EH (cell line): ENCODE data around the gene MRPS35.

ENCODE experiments used
- DNase-seq: peaks from one replicate; pipeline ENCODE4 v3.0.0-alpha.2; 2015; ENCODE audit warnings: low read depth

MRPS35 gene

DNA sequence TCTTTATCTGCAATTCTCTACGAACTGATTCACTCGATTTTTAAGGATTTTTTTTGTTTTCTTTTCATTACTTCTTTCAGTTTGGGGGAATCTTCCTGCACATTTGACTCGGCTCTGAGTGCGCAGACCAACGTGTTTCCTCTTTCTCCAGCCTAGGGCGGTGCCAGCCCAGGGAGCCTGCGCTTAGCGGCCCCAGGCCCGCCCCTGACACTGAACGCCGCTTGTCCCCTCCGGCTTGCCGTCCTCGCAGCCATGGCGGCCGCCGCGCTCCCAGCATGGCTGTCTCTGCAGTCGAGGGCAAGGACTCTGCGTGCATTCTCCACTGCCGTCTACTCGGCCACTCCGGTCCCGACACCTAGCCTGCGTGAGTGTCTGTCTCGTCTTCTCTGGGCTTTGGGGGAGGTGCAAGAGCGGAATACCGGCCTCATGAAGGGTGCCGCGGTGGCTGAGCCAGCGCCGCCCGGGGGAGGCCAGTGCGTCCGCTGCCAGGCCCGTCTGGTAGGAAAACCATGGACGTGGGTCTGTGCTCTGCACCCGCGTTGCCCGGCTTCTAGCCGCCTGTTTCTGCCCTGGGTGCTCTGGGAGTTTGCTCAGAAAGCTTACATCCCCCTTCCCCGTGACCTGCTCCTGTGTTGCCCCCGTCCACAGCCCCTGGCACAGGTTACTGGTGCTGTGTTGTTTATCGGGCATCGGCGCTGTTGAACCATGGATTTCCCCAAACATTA is at the start of gene MRPS35:
Gene MRPS35, plus strand, starts transcription at position 241 of the 725 bp plus-strand sequence. Its CDS starts 12 bp downstream, at position 253.
- DNase-seq, result peak; percentile 92

DNA sequence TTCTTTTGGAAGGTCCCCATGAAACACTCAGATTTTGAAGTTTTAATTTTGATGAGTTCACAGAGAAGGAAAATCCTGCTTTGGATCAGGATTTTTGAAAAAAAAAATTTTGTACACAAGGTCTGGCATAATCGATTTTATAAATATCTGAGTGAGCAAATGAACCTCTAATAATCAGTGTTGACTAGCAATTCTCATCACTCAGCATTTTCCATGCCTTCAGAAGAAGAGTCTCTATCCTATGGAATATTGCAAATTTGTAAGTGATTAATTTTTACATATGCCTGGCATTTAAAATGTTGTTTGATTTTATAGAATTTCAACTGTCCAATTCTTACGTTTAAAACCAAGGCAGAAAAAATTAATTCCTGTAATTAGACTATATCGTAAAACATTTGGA is 44.9 kb upstream of the MRPS35 start:
- DNase-seq, result no peak

DNA sequence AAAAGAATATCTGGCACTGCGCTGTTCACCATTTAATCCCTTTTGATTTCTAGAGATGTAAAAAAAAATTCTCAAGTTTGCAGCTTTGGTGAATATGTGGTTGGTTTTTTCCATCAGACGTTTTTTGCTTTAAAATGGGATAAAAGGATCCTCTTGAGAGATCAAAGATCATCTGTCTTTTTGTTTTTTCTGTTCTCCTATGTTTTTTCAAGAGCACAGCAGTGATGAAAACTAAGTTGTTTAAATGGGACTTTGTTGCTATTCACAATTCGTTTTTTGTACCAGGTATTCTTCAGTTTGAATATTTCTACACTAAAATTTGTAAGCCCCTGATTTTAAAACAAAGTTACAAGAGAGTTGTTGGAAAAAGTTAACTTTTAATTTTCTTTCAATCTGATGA is 44.1 kb upstream of the MRPS35 start:
- DNase-seq, result no peak

DNA sequence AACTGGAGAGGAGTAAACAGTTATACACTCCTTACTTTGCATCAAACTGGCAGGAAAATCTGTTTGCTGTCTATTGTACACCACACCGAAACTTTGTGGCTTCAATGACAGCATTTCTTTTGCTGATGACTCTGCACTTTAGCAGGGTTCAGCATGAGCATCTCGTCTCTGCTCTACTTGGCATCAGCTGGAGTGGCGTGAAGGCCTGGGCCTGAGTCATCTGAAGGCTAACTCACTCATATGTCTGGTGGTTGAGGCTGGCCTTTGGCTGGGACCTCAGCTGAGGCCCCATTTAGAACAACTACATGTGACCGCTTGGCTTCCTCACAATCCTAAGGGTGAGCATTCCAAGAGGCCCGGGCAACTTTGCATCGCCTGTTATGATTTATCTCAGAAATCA is 43.1 kb upstream of the MRPS35 start:
- peak; percentile 60 for DNase-seq

DNA sequence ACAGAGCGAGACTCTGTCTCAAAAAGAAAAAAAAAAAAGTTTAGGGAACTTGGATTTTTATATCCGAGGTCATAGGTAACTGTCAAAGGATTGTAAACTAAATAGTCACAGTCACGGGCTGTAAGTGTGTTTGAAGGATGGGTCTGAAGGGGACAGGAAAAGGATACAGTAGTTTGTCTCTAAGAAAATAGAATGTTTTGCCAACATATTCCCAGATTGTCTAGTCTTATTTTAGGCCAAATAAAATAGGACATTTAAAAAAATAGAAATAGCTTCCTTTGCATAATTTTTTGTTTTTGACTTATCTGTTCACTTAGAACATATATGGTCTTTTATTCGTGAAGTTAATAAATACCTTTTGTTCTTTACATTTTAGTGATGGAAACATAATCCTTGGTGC is 38.6 kb upstream of the MRPS35 start:
- no peak for DNase-seq

DNA sequence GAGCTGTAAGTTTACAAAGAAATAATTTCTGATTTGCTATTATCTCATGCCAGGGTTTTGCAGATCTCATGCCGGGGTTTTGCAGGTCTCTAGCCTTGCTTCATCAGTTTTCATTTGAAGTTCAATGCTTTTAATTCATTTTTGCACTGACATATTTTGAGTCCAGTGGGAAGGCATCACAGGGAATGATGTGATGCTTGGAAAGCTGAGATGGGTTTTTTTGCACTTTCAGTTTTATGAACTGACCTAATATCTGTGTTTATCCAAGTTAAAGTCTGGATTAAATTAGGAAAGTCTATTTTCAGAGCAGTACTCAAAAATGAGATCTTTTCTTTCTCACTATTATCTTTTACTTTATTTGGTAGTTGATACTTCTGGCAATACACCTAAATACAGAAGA is 38.0 kb upstream of the MRPS35 start:
- DNase-seq, result no peak

DNA sequence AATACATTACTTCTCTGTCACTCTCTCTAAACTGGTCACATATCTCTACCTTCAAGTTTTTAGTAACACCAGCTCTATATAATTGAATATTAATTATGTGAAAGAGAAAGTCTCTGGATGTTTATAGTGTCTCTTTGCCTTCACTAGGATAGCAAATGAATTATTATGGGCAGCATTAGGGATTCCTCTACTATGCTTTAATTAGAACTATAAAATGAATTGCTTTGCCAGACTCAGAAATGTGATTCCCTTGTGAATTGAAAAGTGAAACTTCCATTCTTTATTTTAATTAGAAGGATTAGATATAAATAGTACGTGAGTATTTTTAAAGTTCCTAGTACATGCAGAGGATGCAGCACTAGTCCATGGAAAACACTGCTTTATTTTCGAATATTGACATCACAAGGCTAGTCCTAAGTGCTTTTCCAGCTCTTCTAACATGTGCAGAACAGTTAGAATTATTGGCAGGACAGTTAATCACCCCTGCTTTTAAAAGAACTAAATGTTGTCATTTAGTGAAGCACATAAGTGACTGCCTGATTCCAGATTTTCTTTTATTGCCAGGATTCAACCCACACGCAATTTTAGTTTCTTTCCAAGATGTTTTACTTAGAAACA is 37.4 kb upstream of the MRPS35 start:
- no peak for DNase-seq

DNA sequence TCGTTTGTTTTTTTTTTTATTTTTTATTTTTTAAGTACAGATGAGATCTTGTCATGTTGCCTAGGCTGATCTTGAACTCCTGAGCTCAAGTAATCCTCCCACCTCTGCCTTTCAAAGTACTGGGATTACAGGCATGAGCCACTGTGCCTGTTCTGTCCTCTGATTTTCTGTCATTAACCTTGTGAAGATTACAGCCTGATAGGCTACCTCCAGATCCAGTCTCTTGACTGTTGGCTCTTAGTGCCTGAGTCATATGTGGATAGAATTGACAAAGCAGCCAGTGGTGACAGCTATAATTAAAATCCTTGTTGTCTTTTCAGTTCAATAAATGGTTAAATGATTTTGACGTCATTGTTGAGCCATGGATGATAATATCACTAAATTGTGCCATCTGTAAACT is 35.6 kb upstream of the MRPS35 start:
- DNase-seq, result no peak

DNA sequence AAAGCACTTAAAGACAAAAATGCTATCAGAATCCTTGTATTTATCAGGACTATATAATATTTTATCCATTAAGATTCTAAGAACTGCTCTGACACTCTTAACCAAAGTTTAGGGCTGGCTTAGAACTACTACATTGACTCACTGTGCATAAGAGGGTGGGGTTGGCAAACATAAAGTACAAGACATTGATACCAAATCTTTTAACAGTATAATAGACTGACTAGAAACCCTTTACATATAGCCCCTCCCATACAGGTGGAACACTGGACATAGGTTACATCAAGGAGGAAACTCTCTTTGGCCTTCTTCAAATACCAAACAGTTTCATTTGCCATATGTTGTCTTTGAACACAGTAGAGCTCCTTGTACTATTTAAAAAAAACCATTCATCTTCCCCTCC is 30.0 kb upstream of the MRPS35 start:
- DNase-seq, result no peak

DNA sequence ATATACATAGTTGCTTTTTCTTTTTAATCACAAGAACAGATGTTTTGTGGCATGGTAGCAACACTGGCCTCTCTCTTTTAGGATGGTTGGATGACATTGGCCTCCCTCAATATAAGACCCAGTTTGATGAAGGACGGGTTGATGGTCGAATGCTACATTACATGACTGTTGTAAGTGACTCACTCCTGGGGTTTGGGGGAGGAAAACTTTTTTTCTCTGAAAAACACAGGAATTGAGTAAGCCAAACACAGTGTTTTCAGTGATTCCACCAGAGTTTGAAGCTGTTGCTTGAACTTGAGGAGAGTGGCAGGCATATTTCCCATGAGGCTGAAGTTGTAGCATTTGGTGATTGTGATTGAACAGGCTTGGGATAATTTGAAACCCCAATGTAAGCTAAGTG is 28.1 kb upstream of the MRPS35 start:
- peak; percentile 22 for DNase-seq

DNA sequence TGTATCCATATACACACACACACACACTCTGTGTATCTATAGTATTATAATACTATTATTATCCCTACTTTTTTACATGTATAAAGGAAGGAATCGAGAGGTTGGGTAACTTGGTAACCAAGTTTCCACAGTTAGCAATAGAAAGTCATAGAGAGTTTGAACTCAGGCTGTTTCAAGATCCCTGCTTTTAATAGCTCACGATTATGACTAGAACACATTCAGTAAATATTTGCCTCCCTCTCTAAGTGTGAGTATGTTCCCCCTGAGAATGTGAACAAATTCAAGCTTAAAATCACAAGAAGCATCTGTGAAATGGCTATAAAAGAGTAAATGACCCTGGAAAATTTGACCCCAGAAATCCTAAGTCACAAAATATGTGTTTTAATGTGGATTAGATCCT is 25.4 kb upstream of the MRPS35 start:
- no peak for DNase-seq

DNA sequence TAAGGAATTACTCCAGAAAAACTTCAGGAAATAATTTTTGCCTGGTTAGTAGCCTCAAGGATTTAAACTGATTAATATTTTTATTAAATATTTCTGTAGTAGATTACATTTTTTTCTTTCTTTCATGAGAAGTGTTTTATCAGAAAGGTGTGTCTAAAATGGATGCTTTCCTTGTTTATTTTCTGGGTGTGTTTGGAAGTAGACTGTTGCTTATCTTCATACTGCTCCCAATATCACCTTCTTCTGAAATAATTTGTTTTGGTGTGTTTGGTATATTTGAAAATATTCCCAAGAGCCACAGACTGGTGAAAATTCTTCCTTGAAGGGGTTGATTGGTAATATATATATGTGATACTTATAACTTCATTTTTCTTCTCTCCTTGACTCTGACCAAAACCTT is 24.5 kb upstream of the MRPS35 start:
- DNase-seq, result no peak

DNA sequence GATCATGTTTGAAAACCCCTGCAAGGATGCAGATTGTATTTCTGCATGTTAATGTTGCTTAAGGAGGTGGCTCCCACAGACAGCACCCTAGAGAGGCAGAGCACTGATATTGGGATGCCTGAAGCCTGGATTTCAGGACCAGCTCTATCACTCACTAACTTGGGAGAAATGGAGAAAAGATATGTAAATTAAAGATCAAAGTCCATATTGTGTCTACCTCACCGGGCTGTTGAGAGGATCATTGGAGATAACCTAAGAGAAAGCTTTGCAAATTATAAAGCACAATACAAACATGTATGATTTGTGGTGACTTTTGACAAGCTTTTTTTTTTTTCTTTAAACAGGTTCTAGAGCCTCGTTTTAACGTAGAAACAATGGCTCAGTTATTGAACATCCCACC is 22.0 kb upstream of the MRPS35 start:
- DNase-seq, result no peak

DNA sequence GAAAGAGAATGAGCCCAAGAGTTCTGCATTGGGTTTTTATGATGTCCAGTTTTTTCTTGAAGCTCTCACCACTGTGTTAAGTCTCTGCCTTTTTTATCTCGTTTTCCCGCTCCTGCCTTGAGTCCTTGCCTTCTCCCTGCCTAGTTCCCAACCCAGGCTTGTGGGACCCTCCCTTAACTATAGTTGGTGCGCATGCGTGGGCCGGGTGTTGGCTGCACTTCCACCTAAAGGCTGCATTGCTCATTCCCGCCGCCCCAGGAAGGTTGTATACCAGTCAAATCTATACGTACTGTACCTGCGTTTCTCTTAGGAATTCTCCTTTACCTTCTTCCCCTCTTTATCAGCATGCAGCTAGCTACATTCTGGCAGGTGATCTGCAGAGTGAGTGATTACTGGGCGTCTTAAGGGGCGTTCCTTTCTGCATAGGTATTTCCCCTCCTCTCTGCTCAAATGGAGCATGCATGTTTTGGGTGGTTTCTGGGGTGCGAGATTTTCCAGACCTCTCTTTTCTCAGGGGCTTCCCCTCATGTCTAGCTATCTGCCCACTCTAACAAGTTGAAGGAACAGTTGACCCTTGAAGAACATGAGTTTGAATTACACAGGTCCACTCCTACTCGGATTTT is 21.0 kb upstream of the MRPS35 start:
- no peak for DNase-seq

DNA sequence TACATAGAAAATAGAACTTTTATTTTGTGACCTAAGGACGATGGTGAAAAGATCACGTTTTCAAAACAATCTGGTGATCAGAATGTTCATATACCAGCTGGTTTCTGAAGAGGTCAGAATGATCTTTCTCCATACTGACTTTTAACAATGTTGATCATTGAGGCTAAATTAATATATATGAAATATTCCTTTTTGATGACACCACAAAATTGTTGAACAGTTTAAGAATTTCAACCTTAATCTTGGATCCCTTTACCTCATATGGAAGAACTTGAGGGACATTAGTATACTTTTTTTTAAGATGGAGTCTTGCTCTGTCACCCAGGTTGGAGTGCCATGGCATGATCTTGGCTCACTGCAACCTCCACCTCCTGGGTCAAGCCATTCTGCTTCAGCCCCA is 17.2 kb upstream of the MRPS35 start:
- DNase-seq, result no peak

DNA sequence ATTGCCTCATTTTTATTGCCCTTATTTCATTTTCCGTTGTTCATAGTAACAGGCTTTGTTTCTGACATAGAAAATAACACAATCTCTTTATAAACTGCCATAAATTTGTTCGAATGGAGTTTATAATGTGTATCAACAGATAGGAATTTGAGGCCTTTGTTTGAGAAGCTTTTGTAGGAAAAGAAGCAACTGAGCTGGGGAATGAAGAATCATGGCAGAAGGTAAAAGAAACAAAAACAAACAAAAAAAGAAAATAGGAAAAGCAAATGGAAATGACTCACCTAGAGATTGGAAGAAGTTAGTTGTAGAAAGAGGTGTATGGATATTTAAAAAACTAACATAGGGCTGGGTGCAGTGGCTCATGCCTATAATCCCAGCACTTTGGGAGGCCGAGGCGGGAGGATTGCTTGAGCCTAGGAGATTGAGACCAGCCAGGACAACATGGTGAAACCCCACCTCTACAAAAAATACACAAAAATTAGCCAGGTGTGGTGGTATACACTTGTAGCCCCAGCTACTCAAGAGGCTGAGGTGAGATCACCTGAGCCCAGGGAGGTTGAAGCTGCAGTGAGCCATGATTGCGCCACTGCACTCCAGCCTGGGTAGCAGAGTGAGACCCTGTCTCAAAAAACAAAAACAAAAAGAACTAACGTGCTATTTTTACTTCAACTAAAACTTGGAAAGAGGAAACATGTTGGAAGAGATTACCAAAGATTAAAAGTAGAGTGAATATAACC is 14.9 kb upstream of the MRPS35 start:
- no peak for DNase-seq

DNA sequence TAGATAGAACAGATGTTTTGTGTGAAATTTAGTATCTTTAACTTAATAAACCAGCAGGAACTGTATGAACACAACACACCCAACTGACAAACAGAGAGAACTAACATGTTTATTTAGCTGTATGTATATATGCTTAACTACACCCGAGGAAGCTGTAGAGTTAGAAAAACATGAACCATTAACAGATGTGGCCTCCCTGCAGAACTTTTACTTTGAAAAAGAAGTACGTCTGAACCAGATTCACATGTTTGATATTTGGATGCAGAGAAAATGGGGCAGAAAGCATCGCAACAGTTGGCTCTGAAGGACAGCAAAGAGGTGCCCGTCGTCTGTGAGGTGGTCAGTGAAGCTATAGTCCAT is 14.4 kb upstream of the MRPS35 start, which contains the start of gene REP15:
Gene REP15, plus strand, starts transcription at position 155 of the 360 bp plus-strand sequence. Its CDS starts 116 bp downstream, at position 271.
- DNase-seq, result no peak

DNA sequence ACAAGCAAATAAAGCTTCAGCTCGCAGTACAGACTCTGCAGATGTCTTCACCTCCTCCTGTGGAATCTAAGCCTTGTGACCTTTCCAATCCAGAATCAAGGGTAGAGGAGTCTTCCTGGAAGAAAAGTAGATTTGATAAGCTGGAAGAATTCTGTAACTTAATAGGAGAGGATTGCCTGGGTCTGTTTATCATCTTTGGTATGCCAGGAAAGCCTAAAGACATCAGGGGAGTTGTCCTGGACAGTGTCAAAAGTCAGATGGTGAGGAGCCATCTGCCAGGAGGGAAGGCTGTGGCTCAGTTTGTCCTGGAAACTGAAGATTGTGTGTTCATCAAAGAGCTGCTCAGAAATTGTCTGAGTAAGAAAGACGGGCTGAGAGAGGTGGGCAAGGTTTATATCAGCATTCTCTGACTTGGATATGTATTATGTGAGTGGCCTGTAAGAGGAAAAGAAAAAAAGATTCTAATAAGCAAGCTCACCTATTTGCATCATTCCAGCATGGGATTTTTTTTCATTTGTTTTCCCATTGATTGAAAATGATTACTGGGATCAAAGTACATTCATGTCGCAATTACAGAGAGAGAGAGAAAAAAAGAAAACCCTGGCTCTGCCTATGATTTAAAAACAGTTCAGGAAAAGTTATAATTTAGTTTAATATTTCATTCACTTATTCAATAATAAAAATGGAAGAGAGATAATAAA is 13.6 kb upstream of the MRPS35 start:
- DNase-seq, result no peak

DNA sequence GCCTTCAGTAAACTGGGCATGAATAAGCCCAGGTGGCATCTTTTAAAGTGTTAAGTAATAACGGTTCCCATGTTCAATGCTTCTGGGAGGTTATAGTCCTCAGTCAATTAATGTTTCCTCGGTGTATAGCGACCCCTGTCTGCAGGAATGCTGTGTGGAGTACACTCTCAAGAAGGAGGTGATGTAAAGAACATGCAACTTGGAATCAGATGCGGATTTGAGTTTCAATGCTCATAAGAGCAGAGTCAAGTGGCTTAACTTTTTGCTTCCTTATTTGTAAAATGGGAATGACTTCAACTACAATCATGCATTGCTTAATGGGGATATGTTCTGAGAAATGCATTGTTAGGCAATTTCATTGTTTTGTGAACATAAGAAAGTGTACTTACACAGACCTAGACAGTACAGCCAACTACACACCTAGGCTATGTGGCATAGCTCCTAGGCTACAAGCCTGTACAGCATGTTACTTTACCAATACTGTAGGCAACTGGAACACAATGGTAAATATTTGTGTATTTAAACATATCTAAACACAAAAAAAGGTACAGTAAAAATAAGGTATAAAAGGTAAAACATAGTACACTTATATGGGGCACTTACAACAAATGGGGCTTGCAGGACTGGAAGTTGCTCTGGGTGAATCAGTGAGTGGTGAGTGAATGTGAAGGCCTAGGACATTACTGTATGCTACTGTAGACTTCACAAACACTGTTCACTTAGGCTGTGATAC is 6.7 kb upstream of the MRPS35 start:
- peak; percentile 87 for DNase-seq

DNA sequence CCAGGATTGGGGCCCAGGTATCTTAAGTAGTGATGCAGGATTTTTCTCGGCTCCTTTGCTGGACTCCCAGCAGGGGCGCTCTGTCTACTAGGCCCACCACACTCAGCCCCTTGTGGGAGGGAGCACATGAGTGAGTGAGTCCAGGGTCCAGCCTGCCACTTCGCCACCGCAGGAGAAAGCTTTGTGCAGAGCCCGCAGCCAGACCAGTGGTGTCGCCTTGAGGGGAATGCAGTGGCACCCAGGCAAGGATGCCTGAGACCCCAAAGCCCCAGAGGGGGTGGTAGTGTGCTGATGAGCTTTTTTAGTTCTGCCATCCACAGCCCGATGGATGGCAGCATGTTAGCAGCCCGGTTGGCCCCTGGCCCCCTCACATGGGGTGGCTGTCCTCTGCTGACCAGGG is 5.4 kb upstream of the MRPS35 start:
- DNase-seq, result no peak

DNA sequence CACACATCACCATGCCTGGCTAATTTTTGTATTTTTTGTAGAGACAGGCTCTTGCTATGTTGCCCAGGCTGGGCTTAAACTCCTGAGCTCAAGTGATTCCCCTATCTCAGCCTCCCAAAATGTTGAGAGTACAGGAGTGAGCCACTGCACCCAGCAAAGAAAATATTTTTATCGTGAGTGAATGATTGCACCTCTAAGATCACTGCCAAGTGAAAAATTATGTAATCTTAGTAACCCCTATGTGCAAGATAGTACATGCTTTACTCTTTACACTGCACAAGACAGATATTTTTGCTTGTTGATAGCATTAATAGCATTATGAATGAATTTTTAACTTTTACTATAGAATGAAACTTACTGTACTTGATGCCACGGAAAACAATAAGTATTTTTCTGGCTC is 3.4 kb upstream of the MRPS35 start:
- no peak for DNase-seq
